Lung (tissue), 16 donors: ENCODE results near the gene CDC37L1. TPM values are rescaled to one million over a fixed set of nuclear protein-coding genes. Genes with fewer than 3 reads are reported as not detected.

Experiments used
- ATAC-seq: fragments of 200-7000 bp; cut with Tn5 transposase; one replicate; pipeline ENCODE4 v1.9.1; 2020; ENCODE audit warnings: moderate number of reproducible peaks; ENCODE audit not compliant: insufficient read depth, low FRiP score
- DNase-seq, 3 donors: peaks; one replicate each; pipeline ENCODE4 v3.0.0-alpha.2; 2013 to 2017
- H3K27ac ChIP-seq, 2 donors: one replicate each; pipeline ENCODE4 v1.5.1; 2013; ENCODE audit warnings: mild to moderate bottlenecking in 2 of 2, moderate library complexity in 2 of 2, control low read depth in 1 of 2, inconsistent platforms in 1 of 2, low read depth in 1 of 2, low read length in 1 of 2
- H3K27me3 ChIP-seq, 3 donors: one replicate each; pipeline ENCODE4 v1.5.1; 2013; ENCODE audit warnings: low read length in 2 of 3; ENCODE audit not compliant: control insufficient read depth in 3 of 3, insufficient read depth in 3 of 3
- H3K36me3 ChIP-seq, 4 donors: one replicate each; pipeline ENCODE4 v1.5.1; 2013; ENCODE audit warnings: low read length in 4 of 4, mild to moderate bottlenecking in 1 of 4, moderate library complexity in 1 of 4; ENCODE audit not compliant: control insufficient read depth in 4 of 4, insufficient read depth in 4 of 4
- H3K4me1 ChIP-seq, 5 donors: one replicate each; pipeline ENCODE4 v1.5.1; 2013; ENCODE audit warnings: low read length in 5 of 5, mild to moderate bottlenecking in 2 of 5, moderate library complexity in 1 of 5; ENCODE audit not compliant: control insufficient read depth in 5 of 5, insufficient read depth in 5 of 5
- H3K4me3 ChIP-seq: one replicate; pipeline ENCODE4 v1.5.1; 2013; ENCODE audit warnings: mild to moderate bottlenecking, control low read depth, moderate library complexity
- H3K9ac ChIP-seq, 2 donors: one replicate each; pipeline ENCODE4 v1.5.1; 2013; ENCODE audit warnings: low read length in 2 of 2, control low read depth in 1 of 2; ENCODE audit not compliant: insufficient read depth in 1 of 2
- H3K9me3 ChIP-seq, 4 donors: one replicate each; pipeline ENCODE4 v1.5.1; 2013; ENCODE audit warnings: low read length in 3 of 4, mild to moderate bottlenecking in 1 of 4, moderate library complexity in 1 of 4; ENCODE audit not compliant: control insufficient read depth in 4 of 4, insufficient read depth in 3 of 4
- CTCF ChIP-seq: IDR thresholded peaks from 2 replicates; pipeline ENCODE4 v1.5.1; 2012; ENCODE audit warnings: mild to moderate bottlenecking; ENCODE audit errors: control extremely low read depth, extremely low read depth
- WGBS, 2 donors: extraction: QIAGEN DNeasy Blood & Tissue Kit; methylation state at CpG; one replicate each; pipeline ENCODE4 v1.1.7; 2013; 5-methylcytosine and 5-hydroxymethylcytosine counted together
- long read RNA-seq, 5 donors: transcript quantifications; one replicate each; lab custom pipeline, GENCODE V29; 2026
- polyA plus RNA-seq, 2 donors: library from polyadenylated mRNA; stranded (reverse); fragments of 200-250 nt; gene quantifications; one replicate each; pipeline ENCODE4 v1.2.1, GENCODE V29; 2013
- total RNA-seq, 2 donors: library from RNA; depleted of rRNA in 1 of 2; stranded (reverse); fragments of >200 nt in 1 of 2; gene quantifications; one replicate each; pipeline ENCODE4 v1.2.1, GENCODE V29; 2014 to 2021
- donor health status: control.
- donor health status: control.
- donor health status: Bipolar disorder and iron deficiency.
- donor health status: healthy.
- donor health status: DM: yes; HTN: yes; CAD: no.

Gene CDC37L1
- total RNA-seq (10 to 100 TPM; 17.2 to 30.7 TPM), polyA plus RNA-seq (10 to 100 TPM in 1 of 2 donors, 1 to 10 TPM in 1; 9.3 to 11.0 TPM)
- long read RNA-seq, donor 1, partial matches to known transcripts = 0 of 6 reads
- long read RNA-seq, donor 1, other reads (novel, unspliced or antisense) = 0 of 6 reads
- long read RNA-seq, donor 2, partial matches to known transcripts = 0 of 3 reads
- long read RNA-seq, donor 2, other reads (novel, unspliced or antisense) = 0 of 3 reads
- long read RNA-seq, donor 3, partial matches to known transcripts = 0 of 5 reads
- long read RNA-seq, donor 3, other reads (novel, unspliced or antisense) = 0 of 5 reads
- long read RNA-seq, donor 4, partial matches to known transcripts = 0 of 3 reads
- long read RNA-seq, donor 4, other reads (novel, unspliced or antisense) = 0 of 3 reads
- long read RNA-seq, donor 5, transcript CDC37L1-201 (7 exons, 3,502 nt) = major isoform, 6 of 113 reads
- long read RNA-seq, donor 5, partial matches to known transcripts = 97 of 113 reads
- long read RNA-seq, donor 5, other reads (novel, unspliced or antisense) = 7 of 113 reads

GRCh38 chr9:4679268-4680172 is at the start of gene CDC37L1:
Gene CDC37L1, plus strand, starts transcription at chr9:4679569. Its CDS starts 199 bp downstream, at chr9:4679768.
- Histone ChIP-seq H3K36me3 (peaks cover 0 to 5% (median 0%) of the 10 kb centered on the region in 4 donors), H3K27ac (peak within 1 kb of the TSS; percentile 98 to 99), H3K27me3 (no peaks in the 10 kb centered on the region), H3K9ac (peak within 1 kb of the TSS; percentile 99), H3K4me3 (peak within 1 kb of the TSS; percentile 80), H3K9me3 (no peaks in the 10 kb centered on the region), H3K4me1 (peaks cover 2 to 22% (median 6%) of the 10 kb centered on the region in 5 donors)
- peak; percentile 98 to 99 (median 99) for DNase-seq
- 0% methylated on average over 64 to 66 of the region's 66 CpGs for WGBS, 2 donors
- TF ChIP-seq CTCF = peak; percentile 57
- ATAC-seq = peak; percentile 98

GRCh38 chr9:4630836-4631235 is 48.5 kb upstream of the CDC37L1 start:
- DNase-seq (no peak), ATAC-seq (no peak)
- Histone ChIP-seq H3K9ac (no peak overlapping the region), H3K27me3 (no peaks in the 10 kb centered on the region), H3K4me1 (no peaks in the 10 kb centered on the region), H3K4me3 (no peak overlapping the region), H3K9me3 (no peaks in the 10 kb centered on the region), H3K27ac (no peak overlapping the region), H3K36me3 (no peaks in the 10 kb centered on the region)
- TF ChIP-seq CTCF = no peak
- 44 to 49% methylated on average over 2 of the region's 2 CpGs for WGBS, 2 donors

GRCh38 chr9:4638968-4639367 is 40.4 kb upstream of the CDC37L1 start:
- no peak for TF ChIP-seq CTCF
- no peak for DNase-seq
- Histone ChIP-seq H3K9ac (no peak overlapping the region), H3K9me3 (no peaks in the 10 kb centered on the region), H3K27me3 (no peaks in the 10 kb centered on the region), H3K36me3 (peaks cover 0 to 2% (median 0%) of the 10 kb centered on the region in 4 donors), H3K27ac (no peak overlapping the region), H3K4me3 (no peak overlapping the region), H3K4me1 (no peaks in the 10 kb centered on the region)
- 80 to 81% methylated on average over 3 of the region's 3 CpGs for WGBS, 2 donors
- no peak for ATAC-seq
